HEK293T (cell line): ENCODE measurements around the gene TMEM130.

Source experiments
- CTCF ChIA-PET: fragments of 350-600 bp; formaldehyde crosslinking; extraction: SDS; loops from one replicate; lab custom pipeline; 2021; ENCODE audit warnings: antibody characterized with exemption, inconsistent platforms; lab: Yijun Ruan, JAX
- POLR2A ChIA-PET: fragments of 350-600 bp; formaldehyde crosslinking; extraction: SDS; loops from one replicate; lab custom pipeline; 2020; ENCODE audit warnings: antibody characterized with exemption, inconsistent platforms; lab: Yijun Ruan, JAX
- DNase-seq: peaks from one replicate; pipeline ENCODE4 v3.0.0; 2012; ENCODE audit warnings: mixed read lengths; ENCODE audit errors: extremely low spot score
- ARNT ChIP-seq: fragments of 450-650 bp; IDR thresholded peaks from 2 replicates; pipeline ENCODE4 v1.6.1; 2017; ENCODE audit warnings: mild to moderate bottlenecking
- BHLHE40 ChIP-seq: fragments of 450-650 bp; IDR thresholded peaks from 2 replicates; pipeline ENCODE4 v1.6.1; 2016; ENCODE audit warnings: mild to moderate bottlenecking, moderate library complexity, borderline replicate concordance
- CTBP1 ChIP-seq: fragments of 450-650 bp; IDR thresholded peaks from 2 replicates; pipeline ENCODE4 v1.6.1; 2016; ENCODE audit warnings: borderline replicate concordance
- ELF4 ChIP-seq: fragments of 450-650 bp; IDR thresholded peaks from 2 replicates; pipeline ENCODE4 v1.6.1; 2017; ENCODE audit warnings: antibody characterized with exemption
- FOXA1 ChIP-seq: fragments of 450-650 bp; IDR thresholded peaks from 2 replicates; pipeline ENCODE4 v1.6.1; 2016; ENCODE audit warnings: mild to moderate bottlenecking
- FOXK2 ChIP-seq: fragments of 450-650 bp; IDR thresholded peaks from 2 replicates; pipeline ENCODE4 v1.6.1; 2016; ENCODE audit warnings: mild to moderate bottlenecking
- FOXM1 ChIP-seq: fragments of 450-650 bp; IDR thresholded peaks from 2 replicates; pipeline ENCODE4 v1.6.1; 2017; ENCODE audit warnings: mild to moderate bottlenecking, borderline replicate concordance
- HDGF ChIP-seq: fragments of 450-650 bp; IDR thresholded peaks from 2 replicates; pipeline ENCODE4 v1.6.1; 2017; ENCODE audit warnings: antibody characterized with exemption, borderline replicate concordance
- L3MBTL2 ChIP-seq: fragments of 450-650 bp; conservative IDR thresholded peaks from 2 replicates; pipeline ENCODE4 v1.6.1; 2016; ENCODE audit warnings: mild to moderate bottlenecking
- LEF1 ChIP-seq: fragments of 450-650 bp; IDR thresholded peaks from 2 replicates; pipeline ENCODE4 v1.6.1; 2017; ENCODE audit warnings: mild to moderate bottlenecking, borderline replicate concordance
- NFRKB ChIP-seq: fragments of 450-650 bp; IDR thresholded peaks from 2 replicates; pipeline ENCODE4 v1.6.1; 2016; ENCODE audit warnings: mild to moderate bottlenecking, moderate library complexity
- PKNOX1 ChIP-seq: fragments of 450-650 bp; IDR thresholded peaks from 2 replicates; pipeline ENCODE4 v1.6.1; 2016
- SP1 ChIP-seq: fragments of 450-650 bp; IDR thresholded peaks from 2 replicates; pipeline ENCODE4 v1.6.1; 2017
- SUZ12 ChIP-seq: fragments of 450-650 bp; IDR thresholded peaks from 2 replicates; pipeline ENCODE4 v1.6.1; 2016; ENCODE audit warnings: mild to moderate bottlenecking
- TARDBP ChIP-seq: fragments of 450-650 bp; IDR thresholded peaks from 2 replicates; pipeline ENCODE4 v1.6.1; 2016
- ZNF384 ChIP-seq: fragments of 450-650 bp; IDR thresholded peaks from 2 replicates; pipeline ENCODE4 v1.6.1; 2016

TMEM130 gene

GRCh38 chr7:98831641-98832221, 38.1 kb downstream of the TMEM130 start:
- ChIA-PET CTCF (interaction anchor here (0.6 to 2.4 kb wide), 14 partner anchors 9 to 412 kb away, joined by 3 to 20 read pairs (median 4); no protein-coding TSS in a partner anchor), POLR2A (no interaction called here)
- DNase-seq: peak; percentile 62
- TF ChIP-seq L3MBTL2: no peak
- TF ChIP-seq BHLHE40: no peak
- TF ChIP-seq PKNOX1: no peak
- no peak for TF ChIP-seq FOXK2
- TF ChIP-seq ELF4: no peak
- TF ChIP-seq FOXA1: no peak
- no peak for TF ChIP-seq HDGF
- TF ChIP-seq FOXM1: no peak
- no peak for TF ChIP-seq SUZ12
- TF ChIP-seq NFRKB: no peak
- TF ChIP-seq LEF1: no peak
- TF ChIP-seq ARNT: no peak
- no peak for TF ChIP-seq SP1
- TF ChIP-seq TARDBP: no peak
- no peak for TF ChIP-seq CTBP1
- TF ChIP-seq ZNF384: no peak

- ChIA-PET POLR2A (no interaction called here), CTCF (interaction anchor here (0.6 to 2.4 kb wide), 14 partner anchors 9 to 411 kb away, joined by 3 to 20 read pairs (median 4); no protein-coding TSS in a partner anchor)
- no peak for DNase-seq
- TF ChIP-seq SUZ12: no peak
- TF ChIP-seq ELF4: no peak
- TF ChIP-seq SP1: no peak
- TF ChIP-seq PKNOX1: no peak
- no peak for TF ChIP-seq LEF1
Measured at GRCh38 chr7:98830972-98831548, 38.8 kb downstream of the TMEM130 start.

GRCh38 chr7:98828368-98828767, 41.4 kb downstream of the TMEM130 start:
- no peak for DNase-seq
- TF ChIP-seq FOXM1 (no peak), LEF1 (no peak), NFRKB (no peak), SUZ12 (no peak), BHLHE40 (no peak), ZNF384 (no peak), FOXA1 (no peak), ELF4 (no peak), SP1 (no peak), HDGF (no peak), FOXK2 (no peak), L3MBTL2 (no peak), PKNOX1 (no peak), TARDBP (no peak)
- ChIA-PET CTCF (no interaction called here), POLR2A (no interaction called here)

- POLR2A ChIA-PET: no interaction called here
- CTCF ChIA-PET: no interaction called here
- TF ChIP-seq FOXM1 (no peak), L3MBTL2 (no peak), ZNF384 (no peak), SP1 (no peak)
- no peak for DNase-seq
Measured at GRCh38 chr7:98827258-98827657, 42.6 kb downstream of the TMEM130 start.

DNA sequence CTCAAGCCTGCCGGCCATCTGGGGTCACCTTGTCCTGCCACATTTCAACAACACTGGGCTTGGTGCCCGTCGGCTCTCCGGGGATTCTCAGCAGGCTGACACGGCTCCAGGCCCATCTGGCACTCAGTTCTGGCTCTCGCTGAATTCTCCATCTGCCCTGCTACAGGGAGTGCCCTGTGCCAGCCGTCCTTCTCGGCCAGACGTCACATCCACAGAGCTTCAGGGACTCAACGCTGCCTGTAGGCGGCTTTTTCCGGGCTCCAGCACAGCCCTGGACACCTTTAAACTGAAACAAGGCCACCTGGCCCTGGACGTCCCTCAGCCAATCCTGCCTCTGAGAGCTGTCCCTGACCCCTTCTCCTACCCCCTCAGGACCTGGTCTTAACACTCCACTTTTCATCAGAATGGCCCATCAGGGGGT, 43.0 kb downstream of the TMEM130 start:
- ChIA-PET CTCF (no interaction called here), POLR2A (no interaction called here)
- no peak for DNase-seq
- TF ChIP-seq NFRKB (no peak), FOXA1 (no peak), ZNF384 (no peak), SUZ12 (no peak), TARDBP (no peak), FOXM1 (no peak), CTBP1 (no peak), L3MBTL2 (no peak)

DNA sequence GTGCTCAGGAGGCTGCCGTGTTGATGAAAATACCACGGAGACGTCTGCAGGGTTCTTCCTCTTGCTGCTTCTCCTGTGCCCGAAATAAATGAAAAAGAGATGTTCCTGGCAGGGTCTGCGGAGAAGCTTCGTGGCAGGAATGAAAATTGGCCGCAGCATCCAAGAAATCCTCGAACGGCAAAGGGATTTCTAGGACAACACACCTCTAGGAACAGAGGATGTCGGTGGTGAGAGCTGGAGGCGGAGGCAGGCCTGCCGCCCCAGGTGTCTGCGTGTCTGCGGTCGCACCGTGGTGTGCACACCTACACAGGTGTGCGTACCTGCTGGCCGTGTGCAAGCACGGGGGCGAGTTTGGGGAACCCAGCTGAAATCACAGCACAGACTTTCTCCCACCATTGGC, 43.4 kb downstream of the TMEM130 start:
- DNase-seq: no peak
- TF ChIP-seq BHLHE40: no peak
- no peak for TF ChIP-seq SUZ12
- TF ChIP-seq HDGF: no peak
- no peak for TF ChIP-seq FOXK2
- TF ChIP-seq SP1: no peak
- TF ChIP-seq TARDBP: no peak
- TF ChIP-seq FOXM1: no peak
- no peak for TF ChIP-seq ELF4
- TF ChIP-seq CTBP1: no peak
- TF ChIP-seq NFRKB: no peak
- TF ChIP-seq FOXA1: no peak
- TF ChIP-seq ZNF384: no peak
- no peak for TF ChIP-seq LEF1
- TF ChIP-seq L3MBTL2: no peak
- no peak for TF ChIP-seq ARNT
- TF ChIP-seq PKNOX1: no peak
- ChIA-PET CTCF (no interaction called here), POLR2A (no interaction called here)
